ENCODE results near the gene FLT4. TPM values are rescaled to one million over a fixed set of nuclear protein-coding genes. Genes with fewer than 3 reads are reported as not detected.

FLT4 gene
- polyA plus RNA-seq, 4 donors = 0.22 to 15.8 (median 3.0) TPM

DNA sequence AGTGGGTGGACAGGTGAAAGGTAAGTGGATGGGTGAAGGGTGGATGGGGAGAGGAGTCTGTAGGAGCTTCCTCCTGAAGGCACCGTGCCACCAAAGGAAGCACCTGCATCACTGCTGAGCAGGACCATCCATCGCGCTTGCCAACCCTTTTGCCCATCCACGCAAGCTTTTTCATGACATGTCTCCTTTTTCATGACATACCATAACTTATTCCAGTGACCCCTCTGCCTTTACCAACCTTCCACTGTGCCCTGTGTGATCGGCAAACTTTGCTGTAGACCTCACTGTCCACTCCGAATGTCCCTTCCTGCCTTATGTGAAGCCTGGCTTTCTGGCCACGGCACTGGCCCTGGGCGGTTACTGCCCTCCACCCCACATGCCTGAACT, 13.4 kb downstream of the FLT4 start:
- Histone ChIP-seq H3K36me3 (ENCODE audit: control insufficient read depth in 3 of 3, insufficient read depth in 2 of 3, low read depth in 1 of 3, low read length in 3 of 3) (no peaks in the 10 kb centered on the region), H3K4me3 (ENCODE audit: low read depth in 1 of 3, low read length in 3 of 3) (no peak overlapping the region), H3K4me1 (ENCODE audit: control insufficient read depth in 3 of 3, insufficient read depth in 2 of 3, low read depth in 1 of 3, low read length in 2 of 3) (no peaks in the 10 kb centered on the region), H3K9me3 (ENCODE audit: control insufficient read depth in 2 of 2, insufficient read depth in 1 of 2, low read depth in 1 of 2, low read length in 1 of 2) (no peaks in the 10 kb centered on the region), H3K27ac (ENCODE audit: low read depth in 1 of 3, low read length in 2 of 3) (no peak overlapping the region), H3K27me3 (ENCODE audit: control insufficient read depth in 3 of 3, insufficient read depth in 3 of 3, low read length in 3 of 3) (no peaks in the 10 kb centered on the region)
- WGBS, 3 donors = 88 to 93% (median 90%) methylated on average over 8 of the region's 8 CpGs
- FAIRE-seq (no peak), DNase-seq (no peak)

DNA sequence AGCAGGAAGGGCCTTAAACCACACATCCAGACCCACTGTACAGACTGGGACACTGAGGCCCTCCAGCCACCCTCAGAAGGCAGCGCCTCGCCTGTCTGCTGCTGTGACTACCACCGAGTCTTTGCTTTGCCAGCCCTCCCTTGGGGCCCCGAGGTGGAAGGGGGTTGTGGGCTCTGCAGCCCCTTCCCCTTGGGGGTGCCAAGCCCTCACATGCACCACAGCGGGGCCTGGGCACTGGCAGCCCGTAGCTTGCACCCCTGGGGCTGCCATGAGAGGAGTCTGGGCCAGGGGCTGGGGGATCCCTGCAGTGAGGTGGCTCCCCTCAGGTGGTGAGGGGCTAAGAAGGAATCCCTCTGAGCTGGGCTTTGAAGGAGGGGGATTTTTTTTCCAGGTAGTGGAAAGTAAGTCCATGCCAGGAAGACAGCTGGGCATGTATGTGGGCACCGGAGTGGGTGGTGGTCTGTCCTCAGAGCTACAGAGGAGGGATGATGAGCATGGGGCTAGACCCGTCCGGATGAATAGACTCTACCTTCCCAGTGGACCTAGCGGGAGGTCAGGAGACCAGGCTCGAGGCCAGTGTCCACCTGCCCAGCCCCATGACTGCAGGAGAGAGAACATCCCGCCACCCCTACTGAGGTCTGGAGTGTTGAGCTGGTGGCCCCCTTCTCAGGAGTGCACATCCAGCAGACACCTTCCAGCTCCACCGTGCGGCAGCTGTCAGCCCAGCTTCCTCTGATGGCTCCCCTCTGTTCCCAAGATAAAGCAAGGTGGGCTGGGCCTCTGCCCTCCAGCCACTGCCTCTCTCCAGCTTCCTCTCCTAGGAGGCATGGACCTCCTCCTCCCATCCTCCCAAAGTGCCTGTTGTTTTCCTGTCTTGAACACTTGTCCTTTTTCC, 15.9 kb downstream of the FLT4 start:
- no peak for FAIRE-seq
- Histone ChIP-seq H3K36me3 (ENCODE audit: control insufficient read depth in 3 of 3, insufficient read depth in 2 of 3, low read depth in 1 of 3, low read length in 3 of 3) (no peaks in the 10 kb centered on the region), H3K27ac (ENCODE audit: low read depth in 1 of 3, low read length in 2 of 3) (no peak overlapping the region), H3K4me3 (ENCODE audit: low read depth in 1 of 3, low read length in 3 of 3) (no peak overlapping the region), H3K27me3 (ENCODE audit: control insufficient read depth in 3 of 3, insufficient read depth in 3 of 3, low read length in 3 of 3) (no peaks in the 10 kb centered on the region), H3K4me1 (ENCODE audit: control insufficient read depth in 3 of 3, insufficient read depth in 2 of 3, low read depth in 1 of 3, low read length in 2 of 3) (no peaks in the 10 kb centered on the region), H3K9me3 (ENCODE audit: control insufficient read depth in 2 of 2, insufficient read depth in 1 of 2, low read depth in 1 of 2, low read length in 1 of 2) (no peaks in the 10 kb centered on the region)
- no peak for DNase-seq
- WGBS, 3 donors = 63 to 75% (median 71%) methylated on average over 14 of the region's 14 CpGs

DNA sequence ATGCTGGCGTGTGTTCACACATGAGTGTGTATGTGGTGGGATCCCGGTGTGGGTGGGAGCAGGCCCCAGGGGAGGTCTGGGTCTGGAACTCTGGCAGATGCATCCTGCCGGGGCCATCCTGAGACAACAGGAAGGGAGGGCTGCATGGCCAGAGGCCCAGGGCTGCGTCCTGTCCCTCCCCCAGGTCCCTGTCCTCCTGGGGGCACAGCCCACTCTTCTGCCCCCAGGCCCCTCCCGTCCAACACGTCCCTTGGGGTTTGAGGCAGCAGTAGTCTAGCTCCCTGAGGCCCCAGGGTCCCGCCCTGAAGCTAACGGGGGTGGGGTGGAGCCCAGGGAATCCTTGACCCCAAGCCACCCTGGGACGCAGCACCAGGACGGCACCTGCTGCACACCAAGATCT, 16.6 kb downstream of the FLT4 start:
- DNase-seq (no peak), FAIRE-seq (no peak)
- no peak overlapping the region for H3K27ac ChIP-seq (ENCODE audit: low read depth in 1 of 3, low read length in 2 of 3)
- H3K27me3 ChIP-seq (ENCODE audit: control insufficient read depth in 3 of 3, insufficient read depth in 3 of 3, low read length in 3 of 3) = no peaks in the 10 kb centered on the region
- no peaks in the 10 kb centered on the region for H3K9me3 ChIP-seq (ENCODE audit: control insufficient read depth in 2 of 2, insufficient read depth in 1 of 2, low read depth in 1 of 2, low read length in 1 of 2)
- WGBS, 3 donors = 53 to 64% (median 60%) methylated on average over 8 to 10 of the region's 10 CpGs
- H3K4me3 ChIP-seq (ENCODE audit: low read depth in 1 of 3, low read length in 3 of 3) = no peak overlapping the region
- H3K4me1 ChIP-seq (ENCODE audit: control insufficient read depth in 3 of 3, insufficient read depth in 2 of 3, low read depth in 1 of 3, low read length in 2 of 3) = no peaks in the 10 kb centered on the region
- H3K36me3 ChIP-seq (ENCODE audit: control insufficient read depth in 3 of 3, insufficient read depth in 2 of 3, low read depth in 1 of 3, low read length in 3 of 3) = no peaks in the 10 kb centered on the region

DNA sequence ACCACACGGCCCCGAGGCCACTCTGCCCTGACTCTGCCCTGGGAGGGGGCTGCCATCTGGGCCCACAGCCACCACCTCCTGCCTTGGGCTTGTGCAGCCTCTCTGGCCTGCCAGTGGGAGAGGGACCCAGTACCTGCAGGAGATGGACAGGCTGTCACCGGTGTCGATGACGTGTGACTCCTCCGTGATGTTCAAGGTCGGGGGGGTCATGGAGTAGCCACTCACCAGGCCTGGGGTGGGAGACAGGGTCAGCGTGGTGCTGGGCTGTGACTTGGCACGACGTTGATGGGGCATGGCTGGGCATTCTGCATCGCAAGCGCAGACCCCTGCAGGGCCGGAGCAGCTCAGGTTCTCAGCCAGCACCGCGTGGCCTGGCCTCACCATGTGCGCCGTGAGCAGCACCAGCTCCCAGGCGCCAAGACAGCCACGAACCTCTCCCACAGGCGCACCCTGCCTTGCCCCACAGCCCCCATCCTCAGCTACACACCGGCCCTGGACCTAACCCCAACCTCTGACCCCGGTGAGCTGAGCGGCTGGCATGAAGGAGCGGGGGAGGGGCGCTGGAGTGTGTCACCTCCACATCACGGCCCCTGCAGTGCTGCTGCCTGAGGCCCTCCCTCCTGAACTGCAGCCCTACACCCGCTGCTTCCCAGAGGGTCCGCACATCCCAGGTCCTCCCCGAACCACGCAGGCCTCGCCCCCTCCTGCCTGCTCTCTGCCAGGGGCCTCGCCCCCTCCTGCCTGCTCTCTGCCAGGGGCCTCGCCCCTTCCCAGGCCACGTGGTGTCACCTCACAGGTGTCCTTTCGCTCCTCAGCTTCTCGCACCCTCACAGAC, 17.6 kb downstream of the FLT4 start:
- H3K4me3 ChIP-seq (ENCODE audit: low read depth in 1 of 3, low read length in 3 of 3) = no peak overlapping the region
- no peaks in the 10 kb centered on the region for H3K36me3 ChIP-seq (ENCODE audit: control insufficient read depth in 3 of 3, insufficient read depth in 2 of 3, low read depth in 1 of 3, low read length in 3 of 3)
- no peak for DNase-seq
- no peaks in the 10 kb centered on the region for H3K27me3 ChIP-seq (ENCODE audit: control insufficient read depth in 3 of 3, insufficient read depth in 3 of 3, low read length in 3 of 3)
- H3K27ac ChIP-seq (ENCODE audit: low read depth in 1 of 3, low read length in 2 of 3) = no peak overlapping the region
- no peaks in the 10 kb centered on the region for H3K9me3 ChIP-seq (ENCODE audit: control insufficient read depth in 2 of 2, insufficient read depth in 1 of 2, low read depth in 1 of 2, low read length in 1 of 2)
- FAIRE-seq = no peak
- 64 to 67% (median 67%) methylated on average over 29 to 36 of the region's 36 CpGs for WGBS, 3 donors
- no peaks in the 10 kb centered on the region for H3K4me1 ChIP-seq (ENCODE audit: control insufficient read depth in 3 of 3, insufficient read depth in 2 of 3, low read depth in 1 of 3, low read length in 2 of 3)

DNA sequence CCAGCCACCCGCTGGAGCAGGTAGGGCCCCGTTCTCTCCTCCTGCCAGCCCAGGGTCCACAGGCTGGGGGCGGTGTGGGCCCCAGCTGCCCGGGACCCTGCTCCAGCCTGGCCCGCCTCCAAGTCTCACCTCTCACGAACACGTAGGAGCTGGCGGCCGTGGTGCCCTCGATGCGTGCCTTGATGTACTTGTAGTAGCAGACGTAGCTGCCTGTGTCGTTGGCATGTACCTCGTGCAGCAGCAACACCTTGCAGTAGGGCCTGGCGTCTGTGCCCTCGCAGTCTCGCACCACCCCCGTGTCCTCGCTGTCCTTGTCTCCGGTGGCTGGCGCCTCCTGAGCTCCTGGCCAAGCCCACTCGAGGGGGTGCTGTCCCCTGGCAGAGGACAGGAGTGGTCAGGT, 19.0 kb downstream of the FLT4 start:
- Histone ChIP-seq H3K9me3 (ENCODE audit: control insufficient read depth in 2 of 2, insufficient read depth in 1 of 2, low read depth in 1 of 2, low read length in 1 of 2) (no peaks in the 10 kb centered on the region), H3K27ac (ENCODE audit: low read depth in 1 of 3, low read length in 2 of 3) (no peak overlapping the region), H3K4me1 (ENCODE audit: control insufficient read depth in 3 of 3, insufficient read depth in 2 of 3, low read depth in 1 of 3, low read length in 2 of 3) (no peaks in the 10 kb centered on the region), H3K27me3 (ENCODE audit: control insufficient read depth in 3 of 3, insufficient read depth in 3 of 3, low read length in 3 of 3) (no peaks in the 10 kb centered on the region), H3K4me3 (ENCODE audit: low read depth in 1 of 3, low read length in 3 of 3) (no peak overlapping the region), H3K36me3 (ENCODE audit: control insufficient read depth in 3 of 3, insufficient read depth in 2 of 3, low read depth in 1 of 3, low read length in 3 of 3) (no peaks in the 10 kb centered on the region)
- 84 to 91% (median 87%) methylated on average over 16 to 22 of the region's 22 CpGs for WGBS, 3 donors
- FAIRE-seq (no peak), DNase-seq (no peak)

DNA sequence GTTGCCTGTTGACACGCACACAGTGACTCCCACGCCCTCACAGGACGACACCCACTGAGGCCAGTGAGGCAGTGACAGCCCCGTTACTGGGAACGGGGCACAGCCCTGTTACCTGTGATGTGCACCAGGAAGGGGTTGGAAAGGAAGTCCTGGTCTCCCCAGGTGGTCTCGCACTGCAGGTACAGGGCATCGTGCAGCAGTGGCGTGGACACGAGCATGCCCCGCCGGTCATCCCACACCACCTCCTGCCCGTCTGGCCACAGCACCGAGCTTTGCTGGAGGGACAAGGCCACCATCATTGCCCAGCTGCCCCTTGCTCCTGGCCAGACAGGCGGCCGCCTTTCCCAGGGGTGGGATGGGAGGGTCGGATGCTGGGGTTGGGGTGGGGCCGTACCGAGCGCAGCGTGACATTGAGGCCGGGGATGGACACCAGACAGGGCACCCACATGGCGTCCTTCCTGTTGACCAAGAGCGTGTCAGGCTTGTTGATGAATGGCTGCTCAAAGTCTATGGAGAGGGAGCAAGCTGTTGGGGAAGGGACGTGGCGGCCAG, 19.5 kb downstream of the FLT4 start:
- no peak for FAIRE-seq
- 75 to 84% (median 82%) methylated on average over 25 of the region's 25 CpGs for WGBS, 3 donors

DNA sequence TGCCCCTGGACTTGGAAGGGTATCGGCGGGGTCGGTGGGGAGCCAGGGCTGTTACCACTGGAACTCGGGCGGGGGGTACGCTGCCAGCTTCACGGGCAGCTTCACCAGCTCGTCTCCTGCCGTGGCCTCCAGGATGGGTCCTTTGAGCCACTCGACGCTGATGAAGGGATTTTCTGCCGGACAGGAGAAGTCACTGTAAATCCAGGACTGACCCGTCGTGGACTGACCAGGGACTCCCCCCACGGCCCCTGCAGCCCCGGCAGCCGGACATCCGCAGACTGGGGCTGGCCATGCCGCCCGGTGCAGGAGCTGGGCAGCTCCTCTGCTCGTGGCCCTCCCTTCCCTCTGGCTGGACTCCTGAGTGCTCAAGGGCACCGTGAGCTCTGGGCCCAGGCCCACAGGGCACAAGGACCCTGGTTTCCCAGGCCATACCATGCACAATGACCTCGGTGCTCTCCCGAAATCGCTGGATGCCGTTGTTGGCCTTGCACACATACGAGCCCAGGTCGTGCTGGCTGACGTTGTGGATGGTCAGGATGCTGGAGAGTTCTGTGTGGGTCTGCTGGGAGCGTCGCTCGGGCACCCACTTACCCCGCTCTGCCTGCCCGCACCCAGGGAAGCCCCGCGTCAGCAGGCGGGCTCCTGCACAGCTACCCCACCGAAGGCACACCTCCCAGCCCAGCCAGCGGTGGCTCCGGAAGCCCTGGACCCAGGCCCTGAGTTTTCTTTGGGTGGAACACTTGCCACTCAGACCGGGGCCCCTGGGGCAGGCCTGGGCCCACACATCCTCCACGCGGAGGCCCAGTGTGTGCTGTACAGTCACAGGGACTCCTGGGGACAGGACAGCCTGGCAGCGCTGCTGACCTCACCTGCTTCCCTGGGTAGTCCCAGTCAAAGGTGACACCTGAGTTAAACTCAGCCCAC, 20.3 kb downstream of the FLT4 start:
- Histone ChIP-seq H3K27ac (ENCODE audit: low read depth in 1 of 3, low read length in 2 of 3) (no peak overlapping the region), H3K36me3 (ENCODE audit: control insufficient read depth in 3 of 3, insufficient read depth in 2 of 3, low read depth in 1 of 3, low read length in 3 of 3) (no peaks in the 10 kb centered on the region), H3K4me1 (ENCODE audit: control insufficient read depth in 3 of 3, insufficient read depth in 2 of 3, low read depth in 1 of 3, low read length in 2 of 3) (no peaks in the 10 kb centered on the region), H3K9me3 (ENCODE audit: control insufficient read depth in 2 of 2, insufficient read depth in 1 of 2, low read depth in 1 of 2, low read length in 1 of 2) (no peaks in the 10 kb centered on the region), H3K27me3 (ENCODE audit: control insufficient read depth in 3 of 3, insufficient read depth in 3 of 3, low read length in 3 of 3) (no peaks in the 10 kb centered on the region), H3K4me3 (ENCODE audit: low read depth in 1 of 3, low read length in 3 of 3) (no peak overlapping the region)
- no peak for DNase-seq
- no peak for FAIRE-seq
- 82 to 87% (median 82%) methylated on average over 38 to 44 of the region's 44 CpGs for WGBS, 3 donors

More for the DNA sequence above, 19.5 kb downstream of the FLT4 start:
- Histone ChIP-seq H3K36me3 (ENCODE audit: control insufficient read depth in 3 of 3, insufficient read depth in 2 of 3, low read depth in 1 of 3, low read length in 3 of 3) (no peaks in the 10 kb centered on the region), H3K4me1 (ENCODE audit: control insufficient read depth in 3 of 3, insufficient read depth in 2 of 3, low read depth in 1 of 3, low read length in 2 of 3) (no peaks in the 10 kb centered on the region), H3K9me3 (ENCODE audit: control insufficient read depth in 2 of 2, insufficient read depth in 1 of 2, low read depth in 1 of 2, low read length in 1 of 2) (no peaks in the 10 kb centered on the region), H3K27ac (ENCODE audit: low read depth in 1 of 3, low read length in 2 of 3) (no peak overlapping the region), H3K4me3 (ENCODE audit: low read depth in 1 of 3, low read length in 3 of 3) (no peak overlapping the region), H3K27me3 (ENCODE audit: control insufficient read depth in 3 of 3, insufficient read depth in 3 of 3, low read length in 3 of 3) (no peaks in the 10 kb centered on the region)
- DNase-seq = no peak

DNA sequence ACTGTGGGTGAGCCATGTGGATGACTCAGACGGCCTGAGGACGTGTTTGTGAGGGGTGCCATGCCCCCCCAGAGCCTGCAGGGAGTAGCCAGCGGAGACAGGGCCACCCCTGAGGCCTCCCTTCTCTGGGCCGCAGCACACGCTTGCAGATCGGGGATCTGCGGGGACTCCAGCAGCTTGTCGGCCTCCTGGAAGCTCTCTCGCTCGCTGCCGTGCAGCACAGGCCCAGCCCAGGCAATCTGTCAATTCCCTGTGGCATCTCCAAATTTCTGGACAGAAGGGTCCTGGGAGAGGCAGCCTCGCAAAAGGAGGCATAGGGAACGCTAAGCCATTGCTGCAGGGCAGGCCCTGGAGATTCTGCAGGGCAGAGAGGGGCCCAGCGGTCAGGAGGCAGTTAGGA, 21.2 kb downstream of the FLT4 start:
- Histone ChIP-seq H3K36me3 (ENCODE audit: control insufficient read depth in 3 of 3, insufficient read depth in 2 of 3, low read depth in 1 of 3, low read length in 3 of 3) (no peaks in the 10 kb centered on the region), H3K27me3 (ENCODE audit: control insufficient read depth in 3 of 3, insufficient read depth in 3 of 3, low read length in 3 of 3) (no peaks in the 10 kb centered on the region), H3K4me1 (ENCODE audit: control insufficient read depth in 3 of 3, insufficient read depth in 2 of 3, low read depth in 1 of 3, low read length in 2 of 3) (no peaks in the 10 kb centered on the region), H3K9me3 (ENCODE audit: control insufficient read depth in 2 of 2, insufficient read depth in 1 of 2, low read depth in 1 of 2, low read length in 1 of 2) (no peaks in the 10 kb centered on the region), H3K27ac (ENCODE audit: low read depth in 1 of 3, low read length in 2 of 3) (no peak overlapping the region), H3K4me3 (ENCODE audit: low read depth in 1 of 3, low read length in 3 of 3) (no peak overlapping the region)
- 65 to 73% (median 73%) methylated on average over 10 to 14 of the region's 14 CpGs for WGBS, 3 donors
- FAIRE-seq = no peak
- DNase-seq = no peak

Data from small intestine (tissue), 7 donors.